ENCODE measurements around the gene FRA10AC1.
A peak's percentile ranks its signal among the peaks of the same experiment; 100 is the strongest.

FRA10AC1 gene, protein sequence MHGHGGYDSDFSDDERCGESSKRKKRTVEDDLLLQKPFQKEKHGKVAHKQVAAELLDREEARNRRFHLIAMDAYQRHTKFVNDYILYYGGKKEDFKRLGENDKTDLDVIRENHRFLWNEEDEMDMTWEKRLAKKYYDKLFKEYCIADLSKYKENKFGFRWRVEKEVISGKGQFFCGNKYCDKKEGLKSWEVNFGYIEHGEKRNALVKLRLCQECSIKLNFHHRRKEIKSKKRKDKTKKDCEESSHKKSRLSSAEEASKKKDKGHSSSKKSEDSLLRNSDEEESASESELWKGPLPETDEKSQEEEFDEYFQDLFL

DNA sequence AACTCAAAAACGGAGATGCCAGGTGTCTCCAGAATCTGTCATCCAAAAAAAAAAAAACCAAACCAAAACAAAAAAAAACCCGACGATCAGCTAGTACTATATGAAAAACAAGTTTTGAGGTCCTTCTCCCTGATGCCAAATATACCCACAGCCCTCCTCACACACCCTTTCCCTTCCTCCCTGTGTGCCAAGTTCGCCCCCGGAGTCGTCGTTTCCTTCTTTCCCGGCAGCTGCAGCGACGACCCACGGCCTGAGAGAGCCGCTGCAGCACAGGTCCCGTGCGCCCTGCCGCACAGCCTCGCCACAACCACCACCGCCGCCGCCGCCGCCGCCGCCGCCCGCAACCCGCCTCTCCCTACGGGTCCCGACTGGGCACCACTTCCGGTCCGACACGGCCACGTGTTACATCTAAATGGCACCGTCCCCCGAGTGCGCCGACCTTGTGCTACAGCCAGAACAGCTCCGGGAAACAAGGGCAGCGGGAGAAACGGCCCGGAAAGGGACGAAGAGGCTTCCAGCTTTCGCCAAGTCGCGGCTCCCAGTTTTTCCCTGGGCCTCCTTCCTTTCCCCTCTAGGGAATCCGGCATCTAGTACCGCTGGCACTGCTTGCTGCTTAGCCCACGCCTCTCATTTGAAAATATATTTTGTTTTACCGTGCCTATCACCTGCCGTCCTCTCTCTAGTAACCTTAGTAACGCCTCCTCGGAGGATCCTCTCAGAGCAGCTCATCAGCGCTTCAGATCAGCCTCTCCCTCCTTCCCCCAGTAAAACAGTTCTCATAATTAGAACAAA lies at the start of gene FRA10AC1:
Gene FRA10AC1 (minus strand): TSS at position 383 of the 792 bp plus-strand sequence. CDS start 2,486 bp downstream, outside the sequence.
- peak; percentile 61 for DNase-seq

DNA sequence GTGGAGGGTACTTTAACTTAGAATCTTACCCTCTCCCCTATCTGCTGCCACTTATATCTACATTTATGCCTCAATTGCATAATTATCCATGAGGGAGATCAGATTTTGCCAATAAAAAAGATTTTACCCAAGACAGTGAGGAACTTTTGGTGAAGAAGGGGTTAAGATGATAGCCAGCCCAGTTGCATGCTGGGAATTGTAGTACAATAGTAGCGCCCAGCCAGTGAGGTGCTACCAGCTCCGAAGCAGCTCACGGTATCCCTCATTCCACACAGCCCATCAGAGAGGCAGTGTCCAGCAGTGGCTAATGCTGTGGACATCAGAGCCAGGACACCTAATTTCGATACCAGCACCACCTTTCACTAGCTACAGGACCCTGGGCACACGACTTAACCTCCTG lies 49.4 kb upstream of the FRA10AC1 start:
- no peak for DNase-seq

- no peak for DNase-seq
These were observed 48.7 kb upstream of the FRA10AC1 start for GRCh38 chr10:93751124-93751523.

GRCh38 chr10:93749218-93749799 lies 46.9 kb upstream of the FRA10AC1 start:
- DNase-seq: no peak

GRCh38 chr10:93746844-93747284 lies 44.5 kb upstream of the FRA10AC1 start:
- DNase-seq: peak; percentile 75

- DNase-seq: no peak
These were observed 43.1 kb upstream of the FRA10AC1 start for GRCh38 chr10:93745408-93746065.

DNA sequence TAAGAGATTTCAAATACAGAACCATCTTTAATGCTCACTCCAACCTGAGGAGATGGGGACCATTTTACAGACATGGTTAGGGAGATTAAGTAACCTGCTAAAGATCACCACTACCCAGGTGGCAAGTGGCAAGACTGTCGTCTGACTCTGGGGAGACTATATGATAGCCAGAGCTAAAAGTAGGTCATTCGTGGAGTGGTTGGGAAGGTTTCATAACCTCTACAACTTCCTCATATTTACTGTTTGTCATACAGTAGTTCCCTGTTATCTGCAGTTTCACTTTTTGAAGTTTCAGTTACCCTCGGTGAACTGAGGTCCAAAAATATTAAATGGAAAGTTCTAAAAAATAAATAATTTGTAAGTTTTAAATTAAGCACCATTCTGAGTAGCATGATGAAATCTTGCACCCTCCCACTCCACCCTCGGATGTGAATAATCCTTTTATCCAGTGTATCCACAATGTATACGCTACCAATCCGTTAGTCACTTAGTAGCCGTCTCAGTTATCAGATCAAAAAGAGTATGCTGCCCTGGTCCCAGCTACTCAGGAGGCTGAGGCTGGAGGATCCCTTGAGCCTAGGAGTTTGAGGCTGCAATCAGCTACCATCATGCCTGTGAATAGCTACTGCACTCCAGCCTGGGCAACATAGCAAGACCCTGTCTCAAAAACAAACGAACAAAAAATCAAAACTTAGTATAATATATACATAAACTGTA lies 40.4 kb upstream of the FRA10AC1 start:
- DNase-seq: no peak

DNA sequence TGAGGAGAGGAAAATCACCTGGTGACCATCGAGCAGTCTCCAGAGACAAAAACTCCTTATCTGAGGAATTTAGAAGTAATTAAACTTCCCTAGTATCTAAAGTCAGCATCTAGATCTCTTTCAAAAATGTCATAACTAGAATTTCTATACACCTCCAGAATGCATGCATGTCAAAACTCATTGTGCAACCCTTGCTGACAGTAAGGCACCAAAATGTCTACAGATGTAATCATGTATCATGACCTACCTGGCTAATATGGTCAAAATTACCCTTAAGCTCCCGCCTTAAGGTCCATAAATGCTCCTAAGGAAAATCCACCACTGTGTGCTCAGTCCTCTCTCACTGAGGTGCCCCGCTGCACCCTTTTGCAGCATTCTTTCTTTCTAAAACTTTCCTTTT lies 39.0 kb upstream of the FRA10AC1 start:
- no peak for DNase-seq

DNA sequence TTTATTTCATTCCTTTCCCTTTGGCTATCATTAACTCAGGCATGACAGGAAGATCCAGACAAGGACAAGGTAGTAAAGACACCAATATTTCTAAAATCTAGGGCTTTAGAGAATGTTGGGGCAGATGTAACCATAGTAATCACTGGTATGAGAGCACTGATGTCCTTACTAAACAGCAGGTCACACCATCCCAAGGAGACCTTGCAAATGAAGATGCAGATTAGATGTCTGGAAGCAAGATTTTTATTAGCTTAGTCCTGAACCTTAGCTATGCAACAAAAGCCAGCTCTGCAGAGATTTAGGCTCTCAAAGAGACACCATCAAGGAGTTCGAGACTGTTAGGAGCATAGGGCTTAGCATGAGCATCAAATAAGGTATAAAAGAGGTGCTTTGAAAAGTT lies 23.6 kb upstream of the FRA10AC1 start:
- no peak for DNase-seq

DNA sequence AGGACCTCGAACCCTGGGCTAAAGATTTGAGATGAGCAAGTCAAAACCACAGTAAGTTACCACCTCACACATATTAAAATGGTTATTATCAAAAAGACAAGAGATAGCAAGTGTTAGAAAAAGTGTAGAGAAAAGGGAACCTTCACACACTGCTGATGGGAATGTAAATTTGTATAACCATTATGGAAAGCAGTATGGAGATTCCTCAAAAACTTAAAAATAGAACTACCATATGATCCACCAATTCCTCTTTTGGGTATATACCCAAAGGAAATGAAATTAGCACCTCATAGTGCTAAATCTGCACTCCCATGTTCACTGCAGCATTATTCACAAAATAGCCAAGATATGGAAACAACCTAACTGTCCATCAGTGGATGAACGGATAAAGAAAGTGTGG lies 20.8 kb upstream of the FRA10AC1 start:
- no peak for DNase-seq

DNA sequence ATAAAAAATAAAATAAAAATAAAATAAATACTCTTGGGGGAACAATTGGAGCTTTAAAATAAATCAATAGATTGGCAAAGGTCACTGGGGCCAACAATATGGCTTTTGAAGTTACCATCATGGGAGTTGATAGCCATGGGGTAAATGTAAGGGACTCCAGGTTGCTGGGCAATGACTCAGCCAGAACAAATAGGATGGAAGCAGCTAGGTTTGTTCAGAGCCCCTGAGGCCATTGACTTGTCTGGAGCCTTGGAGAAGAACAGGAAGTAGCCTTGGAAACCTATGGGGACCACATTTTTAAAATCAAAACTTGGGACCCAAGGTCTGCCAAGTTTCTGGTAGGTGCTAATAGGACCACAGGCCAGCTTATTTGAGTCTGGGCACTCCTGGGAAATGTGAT lies 20.2 kb upstream of the FRA10AC1 start:
- no peak for DNase-seq

- no peak for DNase-seq
These were observed 17.5 kb upstream of the FRA10AC1 start for GRCh38 chr10:93719901-93720300.

- DNase-seq: no peak
These were observed 16.7 kb upstream of the FRA10AC1 start for GRCh38 chr10:93718937-93719725.

GRCh38 chr10:93716766-93717165 lies 14.4 kb upstream of the FRA10AC1 start:
- no peak for DNase-seq

DNA sequence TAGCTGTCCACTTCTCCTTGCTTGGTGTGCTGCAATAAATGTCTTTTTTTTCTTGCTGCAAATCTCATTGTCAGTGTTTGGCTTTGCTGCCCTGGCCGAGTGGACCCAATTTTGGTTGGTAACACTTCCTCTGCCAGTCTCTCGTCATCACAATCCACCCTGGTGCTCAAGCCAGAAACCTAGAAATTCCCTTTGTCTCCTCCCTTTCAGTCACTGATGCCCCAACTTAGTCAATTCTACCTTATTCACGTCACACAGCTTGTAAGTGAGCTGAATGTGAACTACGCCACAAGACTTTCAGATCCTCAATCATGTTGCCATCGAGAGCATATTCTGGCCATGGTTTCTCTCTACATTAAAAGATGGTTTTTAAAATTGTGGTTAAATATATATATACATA lies 13.0 kb upstream of the FRA10AC1 start:
- no peak for DNase-seq

- no peak for DNase-seq
These were observed 10.2 kb upstream of the FRA10AC1 start for GRCh38 chr10:93712593-93712992.

DNA sequence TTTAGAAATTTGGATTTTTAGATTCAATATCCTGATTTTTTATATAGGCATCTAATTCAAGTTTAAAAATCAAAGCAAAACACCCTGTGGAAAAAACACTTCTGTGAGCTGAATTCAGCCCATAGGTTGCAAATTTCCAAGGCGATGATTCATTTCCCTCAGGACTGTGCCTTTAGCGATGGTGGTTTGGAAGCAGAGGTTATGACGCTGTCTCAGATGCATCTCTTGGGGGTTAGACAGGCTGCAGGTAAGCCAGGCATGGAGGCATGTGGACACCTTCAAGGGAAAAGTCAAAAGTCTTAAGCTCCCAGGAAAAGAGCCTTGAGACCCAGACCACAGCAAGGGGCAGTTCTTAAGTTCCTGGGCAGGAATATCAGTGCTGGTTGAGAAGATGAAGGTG lies 9.5 kb upstream of the FRA10AC1 start:
- DNase-seq: no peak

DNA sequence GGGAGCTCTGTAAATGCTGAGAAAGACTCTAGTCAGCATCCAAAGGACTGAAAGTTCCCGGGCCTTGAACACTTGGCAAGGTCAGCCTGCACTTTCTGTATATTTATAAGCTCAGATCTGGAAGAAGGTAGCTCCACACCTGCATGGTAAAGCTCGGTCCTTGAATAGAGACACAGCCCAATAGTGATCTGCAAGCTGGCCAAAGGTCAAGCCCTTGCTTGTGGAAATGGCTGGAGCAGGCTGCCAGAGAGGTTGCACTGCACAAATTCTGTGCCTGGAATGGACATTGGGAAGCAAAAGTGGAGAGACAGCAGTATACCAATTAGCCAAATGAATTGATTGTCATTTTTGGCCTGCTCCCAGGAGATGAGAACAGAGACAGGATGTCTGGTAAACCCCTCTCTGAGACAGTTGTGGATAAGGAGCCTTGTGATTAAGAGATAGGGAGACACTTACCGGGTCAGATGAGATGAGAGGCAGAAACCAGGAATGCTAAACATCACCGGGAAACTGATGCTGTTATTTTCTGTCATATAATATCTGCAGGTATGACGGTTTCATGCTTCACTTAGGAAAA lies 8.0 kb upstream of the FRA10AC1 start:
- DNase-seq: no peak

DNA sequence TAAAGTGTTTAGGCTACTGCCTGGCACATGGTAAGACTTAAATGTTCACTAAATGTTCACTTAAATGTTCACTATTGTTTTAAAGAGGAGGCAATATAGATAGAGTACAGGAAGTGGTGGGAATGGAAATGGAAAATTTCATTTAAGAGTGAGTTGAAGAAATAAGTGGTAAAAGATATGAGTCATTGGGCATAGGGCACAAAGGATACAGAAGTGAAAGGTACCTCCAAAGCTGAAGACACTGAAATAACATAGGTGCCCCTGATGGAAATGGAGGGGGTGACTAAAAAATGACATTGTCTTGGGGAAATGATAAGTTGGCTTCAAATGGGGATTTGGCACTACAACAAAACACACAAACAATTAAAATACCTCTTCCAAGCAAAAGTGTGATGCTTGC lies 5.2 kb upstream of the FRA10AC1 start:
- DNase-seq: no peak

DNA sequence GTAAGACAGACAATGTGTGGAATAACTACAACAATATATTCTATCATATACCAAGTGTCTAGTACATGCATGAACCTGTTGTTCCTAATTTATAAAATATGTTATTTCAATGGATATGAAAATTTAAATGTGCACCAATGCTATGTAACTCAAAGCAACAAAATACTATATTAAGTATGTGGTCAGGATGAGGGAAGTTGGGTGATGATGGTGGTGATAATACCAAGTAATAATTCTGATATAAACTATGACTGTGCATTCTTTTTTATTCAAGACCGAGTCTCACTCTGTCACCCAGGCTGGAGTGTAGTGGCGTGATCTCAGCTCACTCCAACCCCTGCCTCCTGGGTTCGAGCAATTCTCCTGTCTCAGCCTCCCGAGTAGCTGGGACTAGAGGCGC lies 2.1 kb upstream of the FRA10AC1 start:
- no peak for DNase-seq

GRCh38 chr10:93703841-93704240 lies 1.4 kb upstream of the FRA10AC1 start:
- DNase-seq: no peak

DNA sequence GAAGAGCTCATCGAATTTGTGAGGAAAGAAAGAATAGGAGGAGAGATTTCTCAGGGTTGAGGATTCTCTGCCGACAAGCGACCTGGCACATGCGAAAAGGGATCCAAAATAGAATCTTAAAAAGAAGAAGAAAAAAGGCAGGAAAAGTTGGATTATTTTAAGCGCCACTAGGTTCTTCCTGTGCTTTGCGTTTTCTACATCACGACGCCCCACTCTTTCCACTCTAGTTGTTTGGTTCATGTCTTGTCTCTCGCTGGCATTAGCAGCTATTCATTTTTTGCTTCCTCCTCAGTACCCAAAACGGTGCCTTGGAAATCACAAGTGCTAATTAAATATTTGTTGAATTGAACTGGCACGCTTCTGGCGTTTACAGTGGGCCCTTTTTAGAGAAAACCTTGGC lies 674 bp upstream of the FRA10AC1 start:
- no peak for DNase-seq

Measured in COR-L47 (cell line).